WTC11 (cell line): ENCODE results near the gene INPP5A. TPM values are rescaled to one million over a fixed set of nuclear protein-coding genes. Genes with fewer than 3 reads are reported as not detected.

Source experiments
- ATAC-seq: fragments of 200-7000 bp; cut with Tn5 transposase; 2 replicates; pipeline ENCODE4 v1.10.0; 2021; ENCODE audit warnings: mild to moderate bottlenecking, moderate library complexity
- CTCF ChIA-PET: fragments of 300-600 bp; sonication (Branson Sonifier 250); formaldehyde crosslinking; loops from one replicate; lab custom pipeline; 2021; ENCODE audit warnings: antibody characterized with exemption; lab: Charles Lee
- POLR2A ChIA-PET: fragments of 350-600 bp; sonication (Branson Sonifier 250); formaldehyde crosslinking; loops from one replicate; lab custom pipeline; 2021; ENCODE audit warnings: antibody characterized with exemption; lab: Charles Lee
- DNase-seq: peaks from one replicate; pipeline ENCODE4 v3.0.0; 2021; ENCODE audit warnings: low spot score
- H3K27ac Mint-ChIP-seq: 2 replicates; pipeline ENCODE4 v1.8.0; 2021; ENCODE audit warnings: mixed read lengths
- H3K27me3 Mint-ChIP-seq: 2 replicates; pipeline ENCODE4 v1.8.0; 2021; ENCODE audit warnings: low read depth, mild to moderate bottlenecking, moderate library complexity, mixed read lengths
- H3K36me3 Mint-ChIP-seq: 2 replicates; pipeline ENCODE4 v1.8.0; 2021; ENCODE audit warnings: mixed read lengths
- H3K4me1 Mint-ChIP-seq: 2 replicates; pipeline ENCODE4 v1.8.0; 2022; ENCODE audit warnings: mixed read lengths
- H3K4me3 Mint-ChIP-seq: 2 replicates; pipeline ENCODE4 v1.8.0; 2021; ENCODE audit warnings: mild to moderate bottlenecking, moderate library complexity, mixed read lengths
- H3K9me3 Mint-ChIP-seq: 2 replicates; pipeline ENCODE4 v1.8.0; 2021; ENCODE audit warnings: mixed read lengths
- CBFB ChIP-seq: sonication (generic); formaldehyde crosslinking; IDR thresholded peaks from 2 replicates; pipeline ENCODE4 v1.8.1; 2022; ENCODE audit warnings: mild to moderate bottlenecking, low read depth, missing genetic modification reagents
- CREM ChIP-seq: sonication (generic); formaldehyde crosslinking; IDR thresholded peaks from 2 replicates; pipeline ENCODE4 v1.8.1; 2022; ENCODE audit warnings: mild to moderate bottlenecking, missing genetic modification reagents, moderate library complexity
- EMX1 ChIP-seq: fragments of 250-450 bp; sonication (Bioruptor Pico); IDR thresholded peaks from 2 replicates; pipeline ENCODE4 v1.8.0; 2021; ENCODE audit warnings: mild to moderate bottlenecking
- ESRRA ChIP-seq: sonication (generic); formaldehyde crosslinking; IDR thresholded peaks from 2 replicates; pipeline ENCODE4 v1.8.1; 2022; ENCODE audit warnings: mild to moderate bottlenecking, missing genetic modification reagents, borderline replicate concordance
- FOXK1 ChIP-seq: sonication (generic); formaldehyde crosslinking; IDR thresholded peaks from 2 replicates; pipeline ENCODE4 v1.8.0; 2022; ENCODE audit warnings: mild to moderate bottlenecking, moderate library complexity, missing genetic modification reagents
- GTF2I ChIP-seq: fragments of 250-450 bp; sonication (Bioruptor Pico); conservative IDR thresholded peaks from 2 replicates; pipeline ENCODE4 v1.4.0; 2021; ENCODE audit warnings: mild to moderate bottlenecking
- JAZF1 ChIP-seq: fragments of 250-450 bp; sonication (Bioruptor Pico); IDR thresholded peaks from 2 replicates; pipeline ENCODE4 v1.9.0; 2021; ENCODE audit warnings: moderate library complexity, mild to moderate bottlenecking, inconsistent platforms
- NFYB ChIP-seq: sonication (generic); formaldehyde crosslinking; conservative IDR thresholded peaks from 2 replicates; pipeline ENCODE4 v1.8.0; 2022; ENCODE audit warnings: low read depth, missing genetic modification reagents
- NR1H2 ChIP-seq: sonication (generic); formaldehyde crosslinking; IDR thresholded peaks from 2 replicates; pipeline ENCODE4 v1.9.0; 2021; ENCODE audit warnings: mild to moderate bottlenecking, moderate library complexity, missing genetic modification reagents
- NR2C2 ChIP-seq: sonication (generic); formaldehyde crosslinking; IDR thresholded peaks from 2 replicates; pipeline ENCODE4 v1.8.0; 2022; ENCODE audit warnings: mild to moderate bottlenecking, missing genetic modification reagents
- RORB ChIP-seq: fragments of 250-450 bp; sonication (Bioruptor Pico); IDR thresholded peaks from 2 replicates; pipeline ENCODE4 v1.9.0; 2021; ENCODE audit warnings: mild to moderate bottlenecking
- SOX15 ChIP-seq: fragments of 250-450 bp; sonication (Bioruptor Pico); IDR thresholded peaks from 2 replicates; pipeline ENCODE4 v1.9.0; 2021; ENCODE audit warnings: mild to moderate bottlenecking
- ZBTB21 ChIP-seq: sonication (generic); formaldehyde crosslinking; IDR thresholded peaks from 2 replicates; pipeline ENCODE4 v1.8.1; 2023; ENCODE audit warnings: mild to moderate bottlenecking, missing genetic modification reagents, borderline replicate concordance
- ZNF317 ChIP-seq: sonication (generic); formaldehyde crosslinking; IDR thresholded peaks from 2 replicates; pipeline ENCODE4 v1.8.1; 2023; ENCODE audit warnings: low read depth, mild to moderate bottlenecking, moderate library complexity, missing genetic modification reagents, borderline replicate concordance
- ZNF396 ChIP-seq: fragments of 250-450 bp; sonication (Bioruptor Pico); IDR thresholded peaks from 2 replicates; pipeline ENCODE4 v1.8.0; 2021; ENCODE audit warnings: mild to moderate bottlenecking, moderate library complexity, borderline replicate concordance
- total RNA-seq: library from RNA; stranded (reverse); gene quantifications from 3 replicates; pipeline ENCODE4 v1.2.3, GENCODE V29; 2021
- TF ChIP-seq, protein P1 (sequence below): fragments of 200-600 bp; IDR thresholded peaks from 2 replicates; pipeline ENCODE4 v1.8.0; 2022; ENCODE audit warnings: antibody characterized with exemption
- TF ChIP-seq, protein P2 (sequence below): sonication (generic); formaldehyde crosslinking; IDR thresholded peaks from 2 replicates; pipeline ENCODE4 v1.8.1; 2023; ENCODE audit warnings: mild to moderate bottlenecking, missing genetic modification reagents, moderate library complexity
- TF ChIP-seq, protein P3 (sequence below): sonication (generic); formaldehyde crosslinking; IDR thresholded peaks from 2 replicates; pipeline ENCODE4 v1.8.0; 2023; ENCODE audit warnings: missing genetic modification reagents
- TF ChIP-seq, protein P4 (sequence below): sonication (generic); formaldehyde crosslinking; IDR thresholded peaks from 2 replicates; pipeline ENCODE4 v1.8.0; 2022; ENCODE audit warnings: missing genetic modification reagents
- TF ChIP-seq, protein P5 (sequence below): sonication (generic); formaldehyde crosslinking; IDR thresholded peaks from 2 replicates; pipeline ENCODE4 v1.8.1; 2022; ENCODE audit warnings: missing genetic modification reagents, borderline replicate concordance
- TF ChIP-seq, protein P6 (sequence below): fragments of 250-450 bp; sonication (Bioruptor Pico); IDR thresholded peaks from 2 replicates; pipeline ENCODE4 v1.9.0; 2021; ENCODE audit warnings: mild to moderate bottlenecking

INPP5A gene
- total RNA-seq, 1 experiment from 2014 or later, result 22.1 TPM

DNA sequence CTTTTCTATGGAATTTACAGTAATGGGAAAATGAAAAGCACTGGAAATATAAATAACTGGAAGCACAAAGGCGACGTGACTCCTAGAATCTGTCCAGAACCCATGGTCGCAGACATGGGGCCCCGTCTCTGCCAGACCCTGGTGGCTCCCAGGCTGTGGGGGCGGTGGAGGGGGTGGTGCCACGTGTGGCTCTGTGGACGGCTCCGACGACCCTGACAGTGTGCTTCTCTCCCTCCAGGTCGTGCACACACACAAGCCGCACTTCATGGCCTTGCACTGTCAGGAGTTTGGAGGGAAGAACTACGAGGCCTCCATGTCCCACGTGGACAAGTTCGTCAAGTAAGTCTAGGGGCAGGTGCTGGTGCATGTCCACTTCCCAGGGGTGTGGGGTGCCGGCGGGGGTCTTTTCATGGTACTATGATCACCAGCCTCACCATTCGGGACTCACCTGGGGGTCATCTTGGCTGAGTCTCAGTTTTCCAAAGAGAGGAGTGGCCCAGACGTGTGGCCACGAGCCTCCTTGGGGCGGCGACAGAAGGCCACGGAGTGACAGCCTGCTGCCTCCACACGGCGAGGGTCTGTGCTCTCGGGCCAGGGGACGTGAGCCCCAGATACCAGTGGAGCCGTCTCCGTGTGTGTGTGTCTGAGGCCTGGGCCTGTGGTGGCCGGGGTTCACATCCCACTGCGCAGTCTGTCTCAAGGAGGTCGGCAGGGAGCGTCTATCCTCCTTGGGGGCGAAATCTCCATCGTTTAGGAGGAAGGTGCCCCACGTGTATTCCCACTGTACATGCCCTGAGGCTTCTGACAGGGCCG lies 108.2 kb downstream of the INPP5A start:
- no peaks in the 10 kb centered on the region for H3K27me3 Mint-ChIP-seq
- no peak overlapping the region for H3K27ac Mint-ChIP-seq
- H3K4me3 Mint-ChIP-seq, result no peak overlapping the region
- no peaks in the 10 kb centered on the region for H3K9me3 Mint-ChIP-seq
- ATAC-seq (no peak), DNase-seq (peak; percentile 6)
- POLR2A ChIA-PET, result no interaction called here
- CTCF ChIA-PET, result no interaction called here
- H3K36me3 Mint-ChIP-seq, result no peaks in the 10 kb centered on the region
- TF ChIP-seq FOXK1 (CRISPR knock-in tag) (no peak), GTF2I (CRISPR knock-in tag) (no peak), NFYB (CRISPR knock-in tag) (no peak), RORB (no peak), ZBTB21 (CRISPR knock-in tag) (no peak), NR1H2 (CRISPR knock-in tag) (no peak), SOX15 (no peak)
- TF ChIP-seq, protein P1, sequence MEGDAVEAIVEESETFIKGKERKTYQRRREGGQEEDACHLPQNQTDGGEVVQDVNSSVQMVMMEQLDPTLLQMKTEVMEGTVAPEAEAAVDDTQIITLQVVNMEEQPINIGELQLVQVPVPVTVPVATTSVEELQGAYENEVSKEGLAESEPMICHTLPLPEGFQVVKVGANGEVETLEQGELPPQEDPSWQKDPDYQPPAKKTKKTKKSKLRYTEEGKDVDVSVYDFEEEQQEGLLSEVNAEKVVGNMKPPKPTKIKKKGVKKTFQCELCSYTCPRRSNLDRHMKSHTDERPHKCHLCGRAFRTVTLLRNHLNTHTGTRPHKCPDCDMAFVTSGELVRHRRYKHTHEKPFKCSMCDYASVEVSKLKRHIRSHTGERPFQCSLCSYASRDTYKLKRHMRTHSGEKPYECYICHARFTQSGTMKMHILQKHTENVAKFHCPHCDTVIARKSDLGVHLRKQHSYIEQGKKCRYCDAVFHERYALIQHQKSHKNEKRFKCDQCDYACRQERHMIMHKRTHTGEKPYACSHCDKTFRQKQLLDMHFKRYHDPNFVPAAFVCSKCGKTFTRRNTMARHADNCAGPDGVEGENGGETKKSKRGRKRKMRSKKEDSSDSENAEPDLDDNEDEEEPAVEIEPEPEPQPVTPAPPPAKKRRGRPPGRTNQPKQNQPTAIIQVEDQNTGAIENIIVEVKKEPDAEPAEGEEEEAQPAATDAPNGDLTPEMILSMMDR, result no peak
- TF ChIP-seq, all 79 proteins: peak for 0
- H3K4me1 Mint-ChIP-seq, result no peaks in the 10 kb centered on the region; the same call in 1 of the 2 replicates

DNA sequence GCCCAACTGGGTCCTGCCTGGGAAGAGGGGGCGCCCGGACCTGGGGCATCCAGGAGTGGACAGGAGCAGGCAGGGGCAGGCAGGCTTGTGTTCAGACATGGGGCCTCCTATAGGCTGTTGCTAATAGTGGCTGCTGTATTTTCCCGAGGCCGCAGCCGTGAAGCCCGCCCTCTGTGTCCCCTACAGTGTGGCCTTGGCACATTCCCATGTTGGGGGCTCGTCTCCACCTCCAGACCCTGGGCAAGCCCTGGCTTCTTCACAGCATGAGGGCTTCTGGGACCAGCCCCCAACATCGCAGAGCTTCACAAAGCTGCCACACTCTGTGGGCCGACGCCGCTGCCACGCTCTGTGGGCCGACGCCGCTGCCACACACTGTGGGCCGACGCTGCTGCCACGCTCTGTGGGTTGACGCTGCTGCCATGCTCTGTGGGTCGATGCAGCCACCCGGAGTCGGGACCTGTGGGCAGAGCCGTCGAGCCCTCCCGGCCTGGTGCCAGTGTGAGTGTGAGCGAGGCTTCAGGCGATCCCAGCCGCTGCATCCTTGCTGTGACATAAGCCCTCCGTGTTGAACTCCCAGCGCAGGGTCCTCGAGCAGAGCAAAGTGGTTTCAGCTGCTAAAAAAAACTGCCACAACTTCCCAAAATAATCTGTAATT lies 109.0 kb downstream of the INPP5A start:
- Mint-ChIP-seq H3K4me1 (no peaks in the 10 kb centered on the region; the same call in 1 of the 2 replicates), H3K27me3 (no peaks in the 10 kb centered on the region), H3K27ac (no peak overlapping the region), H3K9me3 (no peaks in the 10 kb centered on the region), H3K4me3 (no peak overlapping the region), H3K36me3 (no peaks in the 10 kb centered on the region)
- CTCF ChIA-PET, result no interaction called here
- POLR2A ChIA-PET, result no interaction called here
- peak; percentile 7 for DNase-seq
- no peak for TF ChIP-seq NR2C2 (CRISPR knock-in tag)
- TF ChIP-seq, protein P2, sequence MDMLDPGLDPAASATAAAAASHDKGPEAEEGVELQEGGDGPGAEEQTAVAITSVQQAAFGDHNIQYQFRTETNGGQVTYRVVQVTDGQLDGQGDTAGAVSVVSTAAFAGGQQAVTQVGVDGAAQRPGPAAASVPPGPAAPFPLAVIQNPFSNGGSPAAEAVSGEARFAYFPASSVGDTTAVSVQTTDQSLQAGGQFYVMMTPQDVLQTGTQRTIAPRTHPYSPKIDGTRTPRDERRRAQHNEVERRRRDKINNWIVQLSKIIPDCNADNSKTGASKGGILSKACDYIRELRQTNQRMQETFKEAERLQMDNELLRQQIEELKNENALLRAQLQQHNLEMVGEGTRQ (CRISPR knock-in tag), result no peak
- TF ChIP-seq ESRRA (CRISPR knock-in tag), result no peak
- TF ChIP-seq CREM, result no peak
- no peak for TF ChIP-seq RORB
- TF ChIP-seq ZNF396 (CRISPR knock-in tag), result no peak
- no peak for TF ChIP-seq ZNF317
- TF ChIP-seq, protein P3, sequence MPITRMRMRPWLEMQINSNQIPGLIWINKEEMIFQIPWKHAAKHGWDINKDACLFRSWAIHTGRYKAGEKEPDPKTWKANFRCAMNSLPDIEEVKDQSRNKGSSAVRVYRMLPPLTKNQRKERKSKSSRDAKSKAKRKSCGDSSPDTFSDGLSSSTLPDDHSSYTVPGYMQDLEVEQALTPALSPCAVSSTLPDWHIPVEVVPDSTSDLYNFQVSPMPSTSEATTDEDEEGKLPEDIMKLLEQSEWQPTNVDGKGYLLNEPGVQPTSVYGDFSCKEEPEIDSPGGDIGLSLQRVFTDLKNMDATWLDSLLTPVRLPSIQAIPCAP (CRISPR knock-in tag), result no peak
- TF ChIP-seq CBFB (CRISPR knock-in tag), result no peak
- no peak for TF ChIP-seq EMX1
- TF ChIP-seq, protein P4, sequence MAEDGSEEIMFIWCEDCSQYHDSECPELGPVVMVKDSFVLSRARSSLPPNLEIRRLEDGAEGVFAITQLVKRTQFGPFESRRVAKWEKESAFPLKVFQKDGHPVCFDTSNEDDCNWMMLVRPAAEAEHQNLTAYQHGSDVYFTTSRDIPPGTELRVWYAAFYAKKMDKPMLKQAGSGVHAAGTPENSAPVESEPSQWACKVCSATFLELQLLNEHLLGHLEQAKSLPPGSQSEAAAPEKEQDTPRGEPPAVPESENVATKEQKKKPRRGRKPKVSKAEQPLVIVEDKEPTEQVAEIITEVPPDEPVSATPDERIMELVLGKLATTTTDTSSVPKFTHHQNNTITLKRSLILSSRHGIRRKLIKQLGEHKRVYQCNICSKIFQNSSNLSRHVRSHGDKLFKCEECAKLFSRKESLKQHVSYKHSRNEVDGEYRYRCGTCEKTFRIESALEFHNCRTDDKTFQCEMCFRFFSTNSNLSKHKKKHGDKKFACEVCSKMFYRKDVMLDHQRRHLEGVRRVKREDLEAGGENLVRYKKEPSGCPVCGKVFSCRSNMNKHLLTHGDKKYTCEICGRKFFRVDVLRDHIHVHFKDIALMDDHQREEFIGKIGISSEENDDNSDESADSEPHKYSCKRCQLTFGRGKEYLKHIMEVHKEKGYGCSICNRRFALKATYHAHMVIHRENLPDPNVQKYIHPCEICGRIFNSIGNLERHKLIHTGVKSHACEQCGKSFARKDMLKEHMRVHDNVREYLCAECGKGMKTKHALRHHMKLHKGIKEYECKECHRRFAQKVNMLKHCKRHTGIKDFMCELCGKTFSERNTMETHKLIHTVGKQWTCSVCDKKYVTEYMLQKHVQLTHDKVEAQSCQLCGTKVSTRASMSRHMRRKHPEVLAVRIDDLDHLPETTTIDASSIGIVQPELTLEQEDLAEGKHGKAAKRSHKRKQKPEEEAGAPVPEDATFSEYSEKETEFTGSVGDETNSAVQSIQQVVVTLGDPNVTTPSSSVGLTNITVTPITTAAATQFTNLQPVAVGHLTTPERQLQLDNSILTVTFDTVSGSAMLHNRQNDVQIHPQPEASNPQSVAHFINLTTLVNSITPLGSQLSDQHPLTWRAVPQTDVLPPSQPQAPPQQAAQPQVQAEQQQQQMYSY (CRISPR knock-in tag), result no peak
- TF ChIP-seq NFYB (CRISPR knock-in tag), result no peak
- TF ChIP-seq JAZF1 (CRISPR knock-in tag), result no peak
- TF ChIP-seq, protein P5, sequence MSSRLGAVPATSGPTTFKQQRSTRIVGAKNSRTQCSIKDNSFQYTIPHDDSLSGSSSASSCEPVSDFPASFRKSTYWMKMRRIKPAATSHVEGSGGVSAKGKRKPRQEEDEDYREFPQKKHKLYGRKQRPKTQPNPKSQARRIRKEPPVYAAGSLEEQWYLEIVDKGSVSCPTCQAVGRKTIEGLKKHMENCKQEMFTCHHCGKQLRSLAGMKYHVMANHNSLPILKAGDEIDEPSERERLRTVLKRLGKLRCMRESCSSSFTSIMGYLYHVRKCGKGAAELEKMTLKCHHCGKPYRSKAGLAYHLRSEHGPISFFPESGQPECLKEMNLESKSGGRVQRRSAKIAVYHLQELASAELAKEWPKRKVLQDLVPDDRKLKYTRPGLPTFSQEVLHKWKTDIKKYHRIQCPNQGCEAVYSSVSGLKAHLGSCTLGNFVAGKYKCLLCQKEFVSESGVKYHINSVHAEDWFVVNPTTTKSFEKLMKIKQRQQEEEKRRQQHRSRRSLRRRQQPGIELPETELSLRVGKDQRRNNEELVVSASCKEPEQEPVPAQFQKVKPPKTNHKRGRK (CRISPR knock-in tag), result no peak
- TF ChIP-seq, protein P6, sequence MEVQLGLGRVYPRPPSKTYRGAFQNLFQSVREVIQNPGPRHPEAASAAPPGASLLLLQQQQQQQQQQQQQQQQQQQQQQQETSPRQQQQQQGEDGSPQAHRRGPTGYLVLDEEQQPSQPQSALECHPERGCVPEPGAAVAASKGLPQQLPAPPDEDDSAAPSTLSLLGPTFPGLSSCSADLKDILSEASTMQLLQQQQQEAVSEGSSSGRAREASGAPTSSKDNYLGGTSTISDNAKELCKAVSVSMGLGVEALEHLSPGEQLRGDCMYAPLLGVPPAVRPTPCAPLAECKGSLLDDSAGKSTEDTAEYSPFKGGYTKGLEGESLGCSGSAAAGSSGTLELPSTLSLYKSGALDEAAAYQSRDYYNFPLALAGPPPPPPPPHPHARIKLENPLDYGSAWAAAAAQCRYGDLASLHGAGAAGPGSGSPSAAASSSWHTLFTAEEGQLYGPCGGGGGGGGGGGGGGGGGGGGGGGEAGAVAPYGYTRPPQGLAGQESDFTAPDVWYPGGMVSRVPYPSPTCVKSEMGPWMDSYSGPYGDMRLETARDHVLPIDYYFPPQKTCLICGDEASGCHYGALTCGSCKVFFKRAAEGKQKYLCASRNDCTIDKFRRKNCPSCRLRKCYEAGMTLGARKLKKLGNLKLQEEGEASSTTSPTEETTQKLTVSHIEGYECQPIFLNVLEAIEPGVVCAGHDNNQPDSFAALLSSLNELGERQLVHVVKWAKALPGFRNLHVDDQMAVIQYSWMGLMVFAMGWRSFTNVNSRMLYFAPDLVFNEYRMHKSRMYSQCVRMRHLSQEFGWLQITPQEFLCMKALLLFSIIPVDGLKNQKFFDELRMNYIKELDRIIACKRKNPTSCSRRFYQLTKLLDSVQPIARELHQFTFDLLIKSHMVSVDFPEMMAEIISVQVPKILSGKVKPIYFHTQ (CRISPR knock-in tag), result no peak
- no peak for ATAC-seq
